HG02885 (cell line): ENCODE data around the gene SLC46A3.
"Not testable (repeated sequence)": the region's sequence is repeated elsewhere in the genome, so short reads cannot be mapped to it uniquely, and the experiment has no call there.

Experiments
- ATAC-seq: cut with Tn5 transposase; IDR thresholded peaks from one replicate; pipeline ENCODE4 v1.9.1; 2021; ENCODE audit warnings: mild to moderate bottlenecking; ENCODE audit not compliant: unreplicated experiment, poor library complexity

The SLC46A3 gene

DNA sequence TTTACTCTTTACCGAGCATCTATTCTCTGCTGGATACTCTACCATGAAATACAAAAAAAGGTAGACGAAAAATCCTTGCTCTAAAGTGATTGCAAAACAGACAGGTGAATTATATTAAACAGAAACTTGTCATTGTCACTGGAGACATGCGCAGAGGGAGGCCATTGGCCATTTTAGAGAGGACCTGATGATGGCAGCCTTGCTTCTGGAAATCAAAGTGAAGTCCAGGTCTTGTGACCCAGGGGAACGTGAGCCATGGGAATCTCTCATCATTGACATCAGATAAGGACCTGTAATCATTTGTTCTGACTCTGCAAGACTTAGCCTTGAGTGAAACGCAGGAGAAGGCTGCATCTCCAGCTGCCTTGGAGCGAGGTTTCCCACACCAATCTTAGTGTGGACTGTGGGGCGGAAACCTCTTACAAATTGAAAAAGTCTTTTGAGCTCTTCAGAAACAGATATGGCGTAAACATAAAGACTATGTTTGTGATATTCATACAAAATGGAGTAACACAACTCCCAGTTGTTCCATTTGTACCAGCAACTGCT lies 16.8 kb upstream of the SLC46A3 start:
- no peak for ATAC-seq

GRCh38 chr13:28734906-28735305 lies 16.1 kb upstream of the SLC46A3 start:
- ATAC-seq, result no peak

DNA sequence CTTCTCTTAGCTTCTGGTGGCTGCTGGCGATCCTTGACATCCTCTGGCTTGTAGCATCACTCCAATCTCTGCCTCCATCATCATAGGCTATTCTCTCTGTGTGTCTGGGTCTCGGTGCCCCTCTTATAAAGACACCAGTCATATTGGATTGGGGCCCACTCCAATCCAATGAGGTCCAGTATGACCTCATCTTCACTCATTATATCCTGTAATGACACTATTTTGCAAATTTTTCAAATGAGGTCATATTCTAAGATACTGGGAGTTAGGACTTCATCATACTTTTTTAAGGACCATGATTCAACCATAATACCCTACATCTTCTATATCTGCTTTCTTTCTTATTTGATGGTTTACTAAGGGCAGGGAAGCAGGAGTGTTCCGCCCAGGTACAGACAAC lies 12.0 kb upstream of the SLC46A3 start:
- ATAC-seq, result no peak

DNA sequence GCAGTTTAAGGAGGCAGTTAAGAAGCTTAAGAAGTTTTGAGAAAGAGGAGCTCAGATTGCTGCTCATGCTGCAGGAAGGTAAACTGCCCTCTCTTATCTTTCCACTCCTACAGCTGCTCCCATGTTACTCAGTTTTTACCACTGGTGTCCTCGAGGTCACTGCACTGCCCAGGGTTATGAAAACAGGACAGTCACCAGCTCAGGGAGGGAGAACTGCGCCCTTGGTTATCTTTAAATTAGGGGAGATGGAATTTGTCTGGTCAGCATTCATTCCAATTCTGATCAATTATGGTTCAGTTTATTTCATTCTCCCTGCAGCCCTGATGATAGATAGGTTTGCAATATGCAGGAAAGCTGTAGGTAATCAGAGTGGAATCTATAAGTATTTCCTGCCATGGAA lies 10.8 kb upstream of the SLC46A3 start:
- ATAC-seq, result no peak

- ATAC-seq, result no peak
These were observed 9.9 kb upstream of the SLC46A3 start for GRCh38 chr13:28728642-28729041.

DNA sequence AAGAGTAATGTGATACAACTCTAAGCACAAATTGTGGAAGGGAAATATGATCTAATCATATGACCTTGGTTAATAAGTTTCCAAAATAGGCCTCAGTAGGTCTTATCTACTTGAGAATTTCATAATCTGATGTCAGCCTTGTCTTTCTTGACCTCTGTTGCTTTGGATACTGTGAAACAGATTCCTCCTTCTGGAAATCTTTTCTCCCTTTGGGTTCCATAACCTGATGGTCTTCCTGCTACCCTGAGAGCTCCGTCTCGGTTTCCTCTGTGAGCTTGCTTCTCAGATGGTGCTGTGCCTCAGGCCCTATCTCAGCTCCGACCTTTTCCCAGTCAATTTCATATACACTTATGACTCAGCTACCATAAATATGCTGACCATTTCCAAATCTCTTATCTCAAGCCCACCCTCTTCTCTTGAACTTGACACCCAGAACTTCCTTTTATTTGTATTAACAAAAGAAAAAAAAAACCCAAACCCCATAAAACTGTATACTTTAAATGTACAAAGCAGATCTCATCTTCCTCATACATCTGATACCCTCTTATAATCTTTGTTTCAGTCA lies 6.4 kb upstream of the SLC46A3 start:
- ATAC-seq, result no peak

GRCh38 chr13:28723806-28724205 lies 5.0 kb upstream of the SLC46A3 start:
- no peak for ATAC-seq

DNA sequence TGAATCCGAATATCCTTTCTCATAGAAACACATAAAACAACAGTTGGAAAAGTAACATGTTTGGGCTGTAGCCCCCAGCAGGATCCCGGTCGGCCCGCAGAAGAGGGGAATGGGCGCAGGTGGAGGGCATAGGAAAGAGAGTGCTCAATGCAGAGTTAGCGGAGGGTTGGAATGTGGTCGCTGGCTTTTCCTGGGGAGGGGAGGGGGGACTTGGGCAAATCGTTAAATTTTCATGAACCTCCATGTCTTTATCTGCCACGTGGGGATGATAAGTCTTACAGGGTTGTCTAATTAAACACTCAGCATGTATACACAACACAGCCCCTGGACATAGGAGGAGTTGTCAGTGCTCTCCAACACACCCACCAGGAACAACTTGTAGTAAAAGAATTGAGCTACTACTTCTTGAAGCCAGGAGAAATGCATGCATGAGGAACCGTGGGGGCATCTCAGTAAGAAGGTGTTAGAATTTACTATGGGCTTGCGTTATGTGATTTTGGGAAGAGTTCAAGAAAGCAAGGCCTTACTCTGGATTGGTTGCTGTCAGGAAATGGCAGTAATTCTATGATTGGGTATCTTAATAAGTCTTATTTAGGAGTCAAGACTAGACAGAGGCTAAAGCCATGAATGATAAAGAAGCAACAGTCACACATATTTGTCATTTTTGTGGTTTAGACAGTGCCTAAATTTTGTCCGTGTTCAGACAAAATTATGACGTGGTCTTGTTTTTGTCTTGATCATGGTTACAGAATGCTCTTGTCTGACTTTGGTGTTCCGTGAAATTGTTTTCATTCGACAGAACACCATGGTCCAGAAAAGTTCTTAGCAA lies 671 bp upstream of the SLC46A3 start:
- no peak for ATAC-seq

GRCh38 chr13:28718196-28718542 lies 601 bp downstream of the SLC46A3 start:
- ATAC-seq, result no peak

DNA sequence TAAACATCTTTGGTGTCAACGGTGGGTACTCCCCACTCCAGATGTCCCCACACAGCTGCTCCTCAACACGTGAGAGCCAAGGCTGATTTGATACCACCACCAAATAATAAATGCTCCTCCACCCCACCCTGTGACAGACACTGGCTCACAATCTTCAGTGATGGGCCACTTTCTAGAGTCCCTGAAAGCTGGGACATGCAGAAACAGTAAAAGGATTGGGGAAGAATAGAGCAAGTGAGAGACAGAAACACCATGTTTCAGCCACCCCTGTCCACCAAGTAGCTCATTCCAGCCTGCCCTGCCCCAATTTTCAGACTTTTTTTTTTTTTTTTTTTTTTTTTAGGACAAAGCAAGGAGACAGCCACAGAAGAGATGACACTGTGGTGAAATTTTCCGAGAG lies 1.6 kb downstream of the SLC46A3 start:
- no peak for ATAC-seq

DNA sequence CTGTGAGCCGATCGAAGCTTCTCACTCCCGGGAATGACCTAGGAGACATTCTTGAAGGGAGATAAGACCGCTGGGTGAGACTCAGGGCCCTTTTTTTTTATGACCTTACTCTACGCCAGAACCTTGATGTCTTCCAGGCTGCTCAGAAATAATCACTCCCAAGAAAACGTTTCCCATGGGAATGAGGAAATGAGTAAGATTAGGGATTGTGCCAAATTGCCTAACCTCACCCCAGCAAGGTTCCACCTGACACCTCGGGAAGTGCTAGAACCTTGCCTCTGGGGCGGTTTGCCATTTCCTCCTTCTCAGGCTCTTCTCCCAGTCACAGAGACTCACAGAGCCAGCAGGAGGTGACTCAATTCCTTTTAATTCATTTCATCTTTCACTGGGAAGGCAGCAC lies 2.3 kb downstream of the SLC46A3 start:
- ATAC-seq, result no peak

DNA sequence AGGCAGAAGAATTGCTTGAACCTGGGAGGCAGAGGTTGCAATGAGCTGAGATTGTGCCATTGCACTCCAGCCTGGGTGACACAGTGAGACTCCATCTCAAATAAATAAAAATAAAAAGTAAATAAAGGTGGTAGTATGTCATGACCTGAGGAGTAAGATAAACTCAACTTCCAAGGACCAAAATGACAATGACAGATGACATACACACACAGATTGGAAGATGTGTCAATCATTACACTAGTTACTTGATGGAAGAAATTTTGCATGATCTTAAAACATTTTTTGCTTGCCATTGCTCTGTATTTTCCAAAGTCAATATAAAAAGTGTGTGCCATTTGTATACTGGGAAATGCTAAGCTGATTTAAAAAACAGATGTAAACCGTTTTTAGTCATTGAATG lies 4.1 kb downstream of the SLC46A3 start:
- ATAC-seq, result no peak

- ATAC-seq, result no peak
These were observed 8.6 kb downstream of the SLC46A3 start for GRCh38 chr13:28710161-28710560.

DNA sequence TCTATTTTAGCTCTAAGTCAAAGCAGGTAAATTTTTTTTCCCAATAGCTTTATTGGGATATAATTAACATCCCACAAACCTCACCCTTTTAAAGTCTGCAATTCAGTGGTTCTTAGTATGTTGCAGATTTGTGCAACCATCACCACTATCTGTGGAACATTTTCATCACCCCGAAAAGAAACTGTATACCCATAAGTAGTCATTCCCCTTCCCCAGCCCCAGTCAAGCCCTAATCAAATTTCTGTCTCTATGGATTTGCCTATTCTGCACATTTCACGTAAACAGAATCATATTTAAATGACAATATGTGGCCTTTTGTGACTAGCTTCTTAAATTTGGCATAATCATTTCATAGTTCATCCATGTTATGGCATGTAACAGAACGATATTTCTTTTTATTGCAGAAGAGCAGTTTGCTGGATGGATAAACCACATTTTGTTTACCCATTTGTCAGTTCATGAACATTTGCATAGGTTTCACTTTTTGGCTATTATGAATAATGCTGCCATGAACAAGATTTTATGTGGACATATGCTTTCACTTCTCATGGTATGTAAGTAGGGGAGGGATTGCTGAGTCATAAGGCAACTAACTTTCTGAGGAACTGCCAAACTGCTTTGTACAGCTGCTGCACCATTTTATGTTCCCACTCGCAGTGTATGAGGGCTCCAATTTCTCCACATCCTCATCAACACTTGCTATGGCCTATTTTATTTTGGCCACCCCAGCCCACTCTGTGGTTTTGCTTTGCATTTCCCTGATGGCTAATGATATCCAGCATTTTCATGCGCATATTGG lies 10.9 kb downstream of the SLC46A3 start:
- peak; percentile 97 for ATAC-seq

GRCh38 chr13:28705461-28706083 lies 13.2 kb downstream of the SLC46A3 start:
- no peak for ATAC-seq

DNA sequence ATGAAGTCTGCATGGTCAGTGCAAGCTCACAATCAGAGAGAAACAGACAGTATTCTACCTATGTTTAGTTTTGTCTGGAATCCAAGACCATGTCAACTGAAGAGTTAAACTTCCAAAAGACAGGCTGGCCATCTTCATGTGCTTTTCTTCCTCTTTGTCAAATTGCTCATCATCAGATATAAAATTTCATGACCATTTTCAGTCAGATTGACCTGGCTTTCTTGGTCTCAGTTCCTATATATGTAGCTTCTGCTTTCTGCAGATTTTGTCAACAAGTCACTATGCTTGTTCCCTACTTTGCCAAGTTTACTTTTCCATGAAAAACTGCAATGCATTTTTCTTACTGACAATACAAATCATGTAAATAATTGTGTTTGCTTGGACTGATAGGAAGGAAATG lies 13.9 kb downstream of the SLC46A3 start:
- ATAC-seq, result no peak

DNA sequence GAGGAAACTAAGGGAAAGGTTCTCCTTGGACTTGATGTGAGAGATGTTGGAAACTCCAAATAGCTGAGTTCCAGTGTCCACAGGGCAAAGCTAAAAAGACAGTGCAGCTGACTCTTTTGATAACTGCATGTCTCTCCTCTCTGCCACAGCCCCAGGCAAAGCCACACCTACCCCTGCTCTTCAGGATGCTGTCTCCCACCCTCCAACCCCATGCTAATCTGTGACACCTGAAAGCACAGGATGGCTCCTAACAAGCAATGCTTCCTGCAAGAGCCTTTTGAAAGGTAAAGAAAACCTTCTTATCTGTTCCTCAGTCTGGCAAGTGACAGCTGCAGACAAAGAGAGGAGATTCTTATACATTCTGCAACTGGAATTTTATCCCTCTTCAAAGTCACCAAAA lies 14.5 kb downstream of the SLC46A3 start:
- ATAC-seq, result no peak

DNA sequence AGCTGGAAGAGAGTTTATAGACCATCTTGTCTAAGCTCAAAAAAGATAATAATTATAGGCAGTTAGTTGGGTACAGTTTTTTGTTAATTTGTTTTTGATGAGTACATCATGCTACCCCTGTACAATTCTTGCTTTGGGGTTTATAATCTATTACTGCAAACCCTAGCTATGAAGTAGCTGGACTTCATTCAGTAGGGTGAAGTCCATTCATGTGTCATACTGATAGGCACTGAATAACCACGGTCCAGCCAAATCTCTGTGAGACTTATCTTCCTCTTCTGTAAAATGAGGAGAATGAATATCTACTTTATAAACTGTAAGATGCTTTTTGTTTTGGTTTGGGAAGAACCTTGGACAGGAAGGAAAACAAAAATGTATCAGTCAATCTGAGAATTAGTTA lies 19.5 kb downstream of the SLC46A3 start:
- no peak for ATAC-seq

GRCh38 chr13:28697441-28697840 lies 21.3 kb downstream of the SLC46A3 start:
- no peak for ATAC-seq

DNA sequence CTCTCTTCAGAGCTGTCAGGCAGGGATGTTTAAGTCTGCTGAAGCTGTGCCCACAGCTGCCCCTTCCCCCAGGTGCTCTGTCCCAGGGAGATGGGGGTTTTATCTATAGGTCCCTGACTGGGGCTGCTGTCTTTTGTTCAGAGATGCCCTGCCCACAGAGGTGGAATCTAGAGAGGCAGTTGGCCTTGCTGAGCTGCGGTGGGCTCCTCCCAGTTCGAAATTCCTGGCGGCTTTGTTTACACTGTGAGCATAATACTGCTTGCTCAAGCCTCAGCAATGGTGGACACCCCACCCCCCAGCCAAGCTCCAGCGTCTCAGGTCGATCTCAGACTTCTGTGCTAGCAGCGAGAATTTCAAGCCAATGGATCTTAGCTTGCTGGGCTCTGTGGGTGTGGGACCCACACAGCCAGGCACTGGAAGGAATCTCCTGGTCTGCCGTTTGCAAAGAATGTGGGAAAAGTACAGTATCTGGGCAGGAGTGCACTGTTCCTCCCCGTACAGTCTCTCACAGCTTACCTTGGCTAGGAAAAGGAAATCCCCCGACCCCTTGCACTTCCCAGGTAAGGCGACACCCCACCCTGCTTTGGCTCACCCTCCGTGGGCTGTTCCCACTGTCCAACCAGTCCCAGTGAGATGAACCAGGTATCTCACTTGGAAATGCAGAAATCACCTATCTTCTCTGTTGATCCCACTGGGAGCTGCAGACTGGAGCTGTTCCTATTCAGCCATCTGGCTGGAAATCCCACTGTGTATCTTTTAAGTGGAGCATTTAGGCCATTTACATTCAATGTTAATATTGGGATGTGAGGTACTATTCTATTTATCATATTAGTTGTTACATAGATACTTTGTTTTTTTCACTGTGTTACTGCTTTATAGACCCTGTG lies 24.9 kb downstream of the SLC46A3 start:
- ATAC-seq, result not testable (repeated sequence)
